HG02938 (cell line): ENCODE data around the gene LTN1.

Experiments
- ATAC-seq: cut with Tn5 transposase; IDR thresholded peaks from one replicate; pipeline ENCODE4 v1.9.1; 2021; ENCODE audit warnings: mild to moderate bottlenecking, moderate library complexity; ENCODE audit not compliant: unreplicated experiment

LTN1 gene

GRCh38 chr21:28885853-28886177, 106.9 kb downstream of the LTN1 start:
- ATAC-seq = no peak

DNA sequence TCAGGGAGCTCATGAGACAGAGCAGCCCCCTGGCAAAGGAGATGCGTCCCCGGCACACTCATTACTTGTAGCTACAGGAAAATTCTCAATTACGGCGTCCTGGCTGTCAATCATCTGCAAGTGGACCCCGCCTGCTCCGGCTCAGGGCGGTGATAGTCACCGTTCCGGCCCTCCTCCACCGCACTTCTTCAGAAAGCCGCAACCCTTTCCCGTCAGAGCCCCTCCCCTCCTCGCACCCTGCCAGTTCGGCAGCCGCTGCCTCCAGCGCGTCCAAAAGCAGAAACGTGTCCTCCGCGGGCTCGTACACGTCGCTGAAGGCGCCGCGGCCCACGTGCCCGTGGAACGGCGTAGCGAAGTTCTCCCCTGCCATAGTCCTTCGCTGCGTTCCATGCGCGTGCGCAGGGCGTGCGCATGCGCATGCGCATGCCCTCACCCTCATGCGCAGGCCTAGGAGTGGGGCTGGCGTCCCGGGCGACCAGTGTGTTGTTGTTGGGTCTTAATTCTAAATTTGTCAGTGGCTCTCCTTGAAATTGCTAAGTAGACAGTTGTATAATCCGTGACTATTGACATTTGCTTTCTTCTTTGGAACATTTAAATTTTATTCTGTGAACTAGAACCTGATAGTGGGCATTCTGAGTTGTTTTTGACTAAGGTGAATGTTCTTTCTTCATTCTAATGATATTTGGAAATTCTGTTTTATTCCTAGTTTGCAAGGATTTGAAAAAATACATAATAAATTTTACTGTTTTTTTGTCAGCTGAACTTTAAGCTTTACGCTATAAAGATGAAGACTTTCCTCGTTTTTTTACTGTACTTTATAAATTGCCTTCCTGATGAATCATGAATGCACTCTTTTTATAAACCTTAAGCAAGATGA, 107.5 kb downstream of the LTN1 start:
- peak; percentile 96 for ATAC-seq

DNA sequence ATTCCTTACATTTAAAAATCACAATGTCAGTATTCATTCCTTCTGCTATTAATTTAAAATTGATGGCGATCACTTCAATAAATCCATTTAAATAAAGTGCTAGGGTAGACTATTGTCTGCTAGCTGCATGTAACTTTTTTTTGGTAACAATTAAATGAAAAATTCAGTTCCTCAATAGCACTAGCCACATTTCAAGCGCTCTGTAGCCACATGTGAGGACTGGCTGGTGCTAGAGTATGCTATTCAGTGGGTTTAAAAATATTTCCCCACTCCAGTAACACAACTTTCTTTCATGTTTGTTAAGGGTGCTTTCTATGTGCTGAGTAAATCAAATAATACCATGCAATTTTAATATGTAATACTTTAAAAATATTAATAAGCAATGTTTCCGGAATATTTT, 108.2 kb downstream of the LTN1 start:
- ATAC-seq = peak; percentile 31

DNA sequence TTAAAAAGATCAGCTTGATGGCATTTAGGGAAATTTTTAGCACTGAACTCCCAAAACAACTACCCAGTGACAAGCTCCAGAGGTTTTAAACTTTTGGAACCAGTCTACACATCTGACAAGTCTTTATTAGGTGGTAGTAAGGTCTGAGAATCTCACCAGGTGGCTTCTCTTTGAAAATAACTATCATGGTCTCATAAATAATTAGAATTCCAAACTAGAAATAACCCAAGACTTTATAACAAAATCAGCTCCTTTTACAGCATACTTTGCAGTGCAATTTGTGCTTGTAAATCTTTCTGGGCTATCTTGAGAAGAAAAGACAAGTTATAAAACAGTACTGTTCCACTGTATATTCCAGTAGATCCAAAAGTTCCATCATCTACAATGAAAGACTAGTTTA, 108.7 kb downstream of the LTN1 start:
- no peak for ATAC-seq

DNA sequence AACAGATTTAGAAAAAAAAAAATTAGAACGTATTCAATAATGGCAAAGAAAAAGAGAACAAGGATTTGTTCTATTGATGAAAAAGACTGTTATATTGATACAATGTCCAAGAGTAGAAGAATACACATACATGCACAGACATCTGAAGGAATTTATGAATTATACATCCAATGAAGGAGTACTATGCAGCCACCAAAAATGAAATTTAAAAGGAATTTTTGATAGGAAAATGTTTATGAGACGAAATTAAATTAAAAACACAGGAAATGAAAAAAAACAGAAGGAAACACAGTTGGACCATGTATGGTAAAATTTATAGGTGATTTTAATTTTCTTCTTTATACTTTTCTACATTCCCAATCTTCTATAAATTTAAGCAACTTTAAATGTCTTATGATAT, 110.3 kb downstream of the LTN1 start:
- no peak for ATAC-seq
